ENCODE measurements around the gene ADSL.

- no peak for TF ChIP-seq POLR2AphosphoS5 (IDR thresholded peaks at IDR 0.05)
- TF ChIP-seq POLR2A (IDR thresholded peaks at IDR 0.05), result no peak
- TF ChIP-seq CTCF (IDR thresholded peaks at IDR 0.05 in 8 of 11, conservative IDR thresholded peaks at IDR 0.05 in 3 of 11), result no peak
These were observed 1.0 kb upstream of the ADSL start for GRCh38 chr22:40345271-40345670.

Data from spleen (tissue), 7 donors.